KMS-11 (cell line): ENCODE data around the gene C3orf22.

Experiments used
- H2AFZ ChIP-seq: fragments of 200-600 bp; sonication (generic); 2 replicates; pipeline ENCODE4 v1.6.1; 2016; ENCODE audit warnings: antibody characterized with exemption, mixed run types, low read depth
- H3K27ac ChIP-seq: fragments of 200-600 bp; sonication (generic); 2 replicates; pipeline ENCODE4 v1.6.1; 2016; ENCODE audit warnings: mild to moderate bottlenecking, mixed run types
- H3K27me3 ChIP-seq: fragments of 200-600 bp; sonication (generic); 2 replicates; pipeline ENCODE4 v1.6.1; 2017; ENCODE audit warnings: mild to moderate bottlenecking, low read depth, mixed run types, moderate library complexity; ENCODE audit not compliant: insufficient read depth
- H3K36me3 ChIP-seq: fragments of 200-600 bp; sonication (generic); 2 replicates; pipeline ENCODE4 v1.6.1; 2017; ENCODE audit warnings: mild to moderate bottlenecking, mixed run types; ENCODE audit not compliant: insufficient read depth
- H3K4me1 ChIP-seq: fragments of 200-600 bp; sonication (generic); 2 replicates; pipeline ENCODE4 v1.6.1; 2016; ENCODE audit warnings: mild to moderate bottlenecking, low read depth, mixed run types; ENCODE audit not compliant: poor library complexity, severe bottlenecking
- H3K4me2 ChIP-seq: fragments of 200-600 bp; sonication (generic); 2 replicates; pipeline ENCODE4 v1.7.0; 2016; ENCODE audit warnings: mild to moderate bottlenecking, mixed run types
- H3K4me3 ChIP-seq: fragments of 200-600 bp; sonication (generic); IDR thresholded peaks from 2 replicates; pipeline ENCODE4 v1.6.1; 2017; ENCODE audit warnings: low read depth, low read length, mixed read lengths; ENCODE audit not compliant: insufficient read depth
- H3K79me2 ChIP-seq: fragments of 200-600 bp; sonication (generic); 2 replicates; pipeline ENCODE4 v1.6.1; 2016; ENCODE audit warnings: low read depth, mixed run types; ENCODE audit not compliant: insufficient read depth
- H3K9ac ChIP-seq: fragments of 200-600 bp; sonication (generic); 2 replicates; pipeline ENCODE4 v1.6.1; 2016; ENCODE audit warnings: mild to moderate bottlenecking, mixed run types
- H4K20me1 ChIP-seq: fragments of 200-600 bp; sonication (generic); 2 replicates; pipeline ENCODE4 v1.6.1; 2016; ENCODE audit warnings: mild to moderate bottlenecking, mixed run types; ENCODE audit not compliant: insufficient read depth
- TF ChIP-seq, protein P1 (sequence below): fragments of 200-600 bp; sonication (generic); conservative IDR thresholded peaks from 2 replicates; pipeline ENCODE4 v1.6.1; 2017; ENCODE audit warnings: low read depth, mild to moderate bottlenecking, antibody characterized with exemption, low read length, moderate library complexity, mixed read lengths

Gene C3orf22

GRCh38 chr3:126523745-126524428 lies 34.8 kb downstream of the C3orf22 start, which contains the start of gene CHST13:
Gene CHST13, plus strand, starts transcription at chr3:126524155. Its CDS starts 178 bp downstream, at chr3:126524333.
- no peaks in the 10 kb centered on the region for H4K20me1 ChIP-seq
- no peak within 1 kb of the TSS for H3K4me2 ChIP-seq
- no peaks in the 10 kb centered on the region for H3K79me2 ChIP-seq
- H3K36me3 ChIP-seq, result no peaks in the 10 kb centered on the region
- H3K4me1 ChIP-seq, result no peaks in the 10 kb centered on the region
- 0 out of 2 replicates have a peak, but pooled peaks cover 2% of the 10 kb centered on the region for H3K27me3 ChIP-seq
- no peak within 1 kb of the TSS for H3K27ac ChIP-seq
- no peak within 1 kb of the TSS for H3K9ac ChIP-seq
- no peak within 1 kb of the TSS for H3K4me3 ChIP-seq
- TF ChIP-seq, protein P1, sequence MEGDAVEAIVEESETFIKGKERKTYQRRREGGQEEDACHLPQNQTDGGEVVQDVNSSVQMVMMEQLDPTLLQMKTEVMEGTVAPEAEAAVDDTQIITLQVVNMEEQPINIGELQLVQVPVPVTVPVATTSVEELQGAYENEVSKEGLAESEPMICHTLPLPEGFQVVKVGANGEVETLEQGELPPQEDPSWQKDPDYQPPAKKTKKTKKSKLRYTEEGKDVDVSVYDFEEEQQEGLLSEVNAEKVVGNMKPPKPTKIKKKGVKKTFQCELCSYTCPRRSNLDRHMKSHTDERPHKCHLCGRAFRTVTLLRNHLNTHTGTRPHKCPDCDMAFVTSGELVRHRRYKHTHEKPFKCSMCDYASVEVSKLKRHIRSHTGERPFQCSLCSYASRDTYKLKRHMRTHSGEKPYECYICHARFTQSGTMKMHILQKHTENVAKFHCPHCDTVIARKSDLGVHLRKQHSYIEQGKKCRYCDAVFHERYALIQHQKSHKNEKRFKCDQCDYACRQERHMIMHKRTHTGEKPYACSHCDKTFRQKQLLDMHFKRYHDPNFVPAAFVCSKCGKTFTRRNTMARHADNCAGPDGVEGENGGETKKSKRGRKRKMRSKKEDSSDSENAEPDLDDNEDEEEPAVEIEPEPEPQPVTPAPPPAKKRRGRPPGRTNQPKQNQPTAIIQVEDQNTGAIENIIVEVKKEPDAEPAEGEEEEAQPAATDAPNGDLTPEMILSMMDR, result no peak
- no peak within 1 kb of the TSS for H2AFZ ChIP-seq

DNA sequence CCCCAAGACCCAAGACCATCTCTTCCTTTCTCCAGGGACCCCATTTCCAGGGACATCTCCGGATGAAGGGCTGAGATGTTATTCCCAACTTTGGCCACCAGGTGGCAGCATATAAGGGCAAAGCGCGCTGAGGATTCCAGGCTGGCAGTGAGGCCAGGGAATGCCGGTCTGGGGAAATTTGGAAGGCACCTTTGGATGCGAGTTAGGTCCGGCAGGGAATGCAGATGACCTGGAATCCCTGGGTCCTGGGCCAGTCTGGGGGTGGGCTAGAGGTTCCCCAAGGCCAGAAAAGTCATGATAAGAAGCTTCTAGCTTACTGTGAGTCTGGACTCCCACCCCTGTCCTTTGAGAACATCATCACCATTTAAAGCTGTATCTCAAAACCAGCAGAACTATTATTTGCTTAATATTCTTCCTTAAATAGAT lies 36.4 kb downstream of the C3orf22 start:
- no peak overlapping the region for H3K4me3 ChIP-seq
- no peaks in the 10 kb centered on the region for H4K20me1 ChIP-seq
- TF ChIP-seq, protein P1, result peak; percentile 98
- 0 out of 2 replicates have a peak, but pooled peaks cover 2% of the 10 kb centered on the region for H3K27me3 ChIP-seq
- no peaks in the 10 kb centered on the region for H3K79me2 ChIP-seq
- no peak overlapping the region for H3K27ac ChIP-seq
- peak overlapping the region; percentile 20; the same call in 1 of the 2 replicates for H2AFZ ChIP-seq
- no peak overlapping the region for H3K9ac ChIP-seq
- no peaks in the 10 kb centered on the region for H3K4me1 ChIP-seq
- H3K4me2 ChIP-seq, result no peak overlapping the region
- no peaks in the 10 kb centered on the region for H3K36me3 ChIP-seq

- Histone ChIP-seq H4K20me1 (no peaks in the 10 kb centered on the region), H3K36me3 (no peaks in the 10 kb centered on the region), H3K79me2 (no peaks in the 10 kb centered on the region), H3K27me3 (0 out of 2 replicates have a peak, but pooled peaks cover 2% of the 10 kb centered on the region), H3K4me3 (no peak overlapping the region), H2AFZ (no peak overlapping the region), H3K4me1 (no peaks in the 10 kb centered on the region), H3K27ac (no peak overlapping the region), H3K4me2 (no peak overlapping the region), H3K9ac (no peak overlapping the region)
- TF ChIP-seq, protein P1, result no peak
Measured at GRCh38 chr3:126521122-126521891, 37.4 kb downstream of the C3orf22 start.

- Histone ChIP-seq H3K36me3 (no peaks in the 10 kb centered on the region), H3K27me3 (0 out of 2 replicates have a peak, but pooled peaks cover 2% of the 10 kb centered on the region), H3K4me2 (no peak overlapping the region), H3K4me1 (no peaks in the 10 kb centered on the region), H3K9ac (no peak overlapping the region), H3K27ac (no peak overlapping the region), H3K79me2 (no peaks in the 10 kb centered on the region), H4K20me1 (no peaks in the 10 kb centered on the region), H3K4me3 (no peak overlapping the region), H2AFZ (no peak overlapping the region)
- TF ChIP-seq, protein P1, result no peak
Measured at GRCh38 chr3:126519506-126520455, 39.0 kb downstream of the C3orf22 start.
